ENCODE data around the gene NPIPB4. TPM values are rescaled to one million over a fixed set of nuclear protein-coding genes. Genes with fewer than 3 reads are reported as not detected.
"Not testable (repeated sequence)": the region's sequence is repeated elsewhere in the genome, so short reads cannot be mapped to it uniquely, and the experiment has no call there.

NPIPB4 gene
- total RNA-seq, 1 experiment from 2014 or later = 343 TPM

DNA sequence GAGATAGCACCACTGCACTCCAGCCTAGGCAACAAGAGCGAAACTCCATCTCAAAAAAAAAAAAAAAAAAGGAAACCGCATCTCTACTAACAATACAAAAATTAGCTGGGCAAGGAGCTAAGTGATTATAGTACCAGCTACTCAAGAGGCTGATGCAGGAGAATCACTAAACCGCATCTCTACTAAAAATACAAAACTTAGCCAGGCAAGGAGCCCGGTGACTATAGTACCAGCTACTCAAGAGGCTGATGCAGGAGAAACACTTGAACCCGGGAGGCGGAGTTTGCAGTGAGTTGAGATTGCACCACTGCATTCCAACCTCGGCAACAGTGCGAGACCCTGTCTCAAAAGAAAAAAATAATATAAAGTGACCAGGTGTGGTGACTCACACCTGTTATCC is 27.6 kb downstream of the NPIPB4 start:
- H3K36me3 ChIP-seq (ENCODE audit: low read depth); DNase-seq; H3K9me2 ChIP-seq (ENCODE audit: insufficient read depth); BruUV-seq (replicated peaks); H3K27me3 ChIP-seq (ENCODE audit: insufficient read depth, low read depth); H3F3A ChIP-seq (ENCODE audit: insufficient read depth, low read depth); CTCF ChIA-PET; H3K79me2 ChIP-seq (ENCODE audit: low read depth); H2AFZ ChIP-seq; POLR2A ChIA-PET (ENCODE audit: unreplicated experiment); H3K4me1 ChIP-seq (replicated peaks; ENCODE audit: insufficient read depth); H3K4me2 ChIP-seq; intact Hi-C loops (cut with micrococcal nuclease; ENCODE audit: unreplicated experiment); H3K9me3 ChIP-seq (ENCODE audit: insufficient read depth, low read depth); H3K4me3 ChIP-seq; H3K27ac ChIP-seq; H4K20me1 ChIP-seq (ENCODE audit: insufficient read depth): not testable (repeated sequence)

DNA sequence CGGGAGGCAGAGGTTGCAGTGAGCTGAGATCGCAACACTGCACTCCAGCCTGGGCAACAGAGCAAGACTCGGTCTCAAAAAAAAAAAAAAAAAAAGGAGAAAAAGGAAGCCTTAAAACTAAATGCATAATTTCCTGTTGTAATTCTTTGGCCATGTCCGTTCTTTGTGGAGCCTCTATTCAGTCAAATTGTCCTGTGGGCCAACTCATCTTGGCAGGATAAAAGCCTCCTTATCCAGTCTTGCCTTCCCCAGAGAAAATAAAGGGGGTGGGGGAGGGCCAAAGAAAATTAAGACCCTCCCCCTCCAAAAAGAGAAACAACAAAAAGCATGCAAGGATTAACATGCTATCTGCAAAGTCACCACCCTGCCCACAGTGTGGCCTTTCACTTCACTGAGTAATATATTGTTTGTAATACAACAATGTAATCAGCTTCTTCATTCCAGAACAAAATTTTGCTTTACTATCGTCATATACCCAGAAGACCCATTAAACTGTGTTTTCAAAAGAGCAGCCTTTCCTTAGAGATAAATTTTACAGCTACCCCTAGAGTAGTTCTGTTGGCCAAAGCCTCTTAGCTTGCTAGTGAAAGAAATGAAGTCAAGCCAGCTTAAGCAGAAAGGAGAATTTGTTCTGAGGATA is 31.4 kb downstream of the NPIPB4 start:
- BruUV-seq (replicated peaks); H3K79me2 ChIP-seq (ENCODE audit: low read depth); H3K4me2 ChIP-seq; H3K36me3 ChIP-seq (ENCODE audit: low read depth); H3F3A ChIP-seq (ENCODE audit: insufficient read depth, low read depth); H3K27me3 ChIP-seq (ENCODE audit: insufficient read depth, low read depth); H3K9me2 ChIP-seq (ENCODE audit: insufficient read depth); H3K9me3 ChIP-seq (ENCODE audit: insufficient read depth, low read depth); H4K20me1 ChIP-seq (ENCODE audit: insufficient read depth); POLR2A ChIA-PET (ENCODE audit: unreplicated experiment); H2AFZ ChIP-seq; CTCF ChIA-PET; DNase-seq; H3K4me3 ChIP-seq; H3K4me1 ChIP-seq (replicated peaks; ENCODE audit: insufficient read depth); intact Hi-C loops (cut with micrococcal nuclease; ENCODE audit: unreplicated experiment); H3K27ac ChIP-seq: not testable (repeated sequence)

DNA sequence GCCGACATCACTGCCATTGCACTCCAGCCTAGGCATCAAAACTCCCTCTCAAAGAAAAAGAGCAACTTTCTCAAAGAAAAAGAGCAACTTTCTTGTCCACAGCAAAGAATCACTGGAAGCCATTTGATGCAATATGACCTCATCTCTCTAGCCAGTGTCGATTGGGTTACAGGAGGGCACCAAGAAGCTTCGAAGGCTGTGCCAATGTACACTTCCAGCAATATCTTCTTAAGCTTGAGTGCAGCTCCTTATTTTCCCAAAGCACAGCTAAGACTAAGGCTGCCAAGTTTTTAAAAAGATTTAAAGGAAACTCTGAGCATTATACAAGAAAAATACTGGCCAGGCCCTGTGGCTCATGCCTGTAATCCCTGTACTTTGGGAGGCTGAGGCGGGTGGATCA is 32.0 kb downstream of the NPIPB4 start:
- H3K27ac ChIP-seq; H3K9me3 ChIP-seq (ENCODE audit: insufficient read depth, low read depth); H3K4me1 ChIP-seq (replicated peaks; ENCODE audit: insufficient read depth); H3K36me3 ChIP-seq (ENCODE audit: low read depth); H2AFZ ChIP-seq; intact Hi-C loops (cut with micrococcal nuclease; ENCODE audit: unreplicated experiment); H4K20me1 ChIP-seq (ENCODE audit: insufficient read depth); BruUV-seq (replicated peaks); H3K79me2 ChIP-seq (ENCODE audit: low read depth); H3K4me2 ChIP-seq; H3K9me2 ChIP-seq (ENCODE audit: insufficient read depth); H3K27me3 ChIP-seq (ENCODE audit: insufficient read depth, low read depth); H3K4me3 ChIP-seq; CTCF ChIA-PET; H3F3A ChIP-seq (ENCODE audit: insufficient read depth, low read depth); DNase-seq; POLR2A ChIA-PET (ENCODE audit: unreplicated experiment): not testable (repeated sequence)

DNA sequence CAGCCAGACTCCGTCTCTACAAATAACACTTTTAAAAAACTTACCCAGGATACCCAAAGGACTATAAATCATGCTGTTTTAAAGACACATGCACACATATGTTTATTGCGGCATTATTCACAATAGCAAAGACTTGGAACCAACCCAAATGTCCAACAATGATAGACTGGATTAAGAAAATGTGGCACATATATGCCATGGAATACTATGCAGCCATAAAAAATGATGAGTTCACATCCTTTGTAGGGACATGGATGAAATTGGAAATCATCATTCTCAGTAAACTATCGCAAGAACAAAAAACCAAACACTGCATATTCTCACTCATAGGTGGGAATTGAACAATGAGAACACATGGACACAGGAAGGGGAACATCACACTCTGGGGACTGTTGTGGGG is 34.3 kb downstream of the NPIPB4 start:
- H3K27ac ChIP-seq; H3K4me2 ChIP-seq; H3F3A ChIP-seq (ENCODE audit: insufficient read depth, low read depth); POLR2A ChIA-PET (ENCODE audit: unreplicated experiment); H3K9me2 ChIP-seq (ENCODE audit: insufficient read depth); H3K9me3 ChIP-seq (ENCODE audit: insufficient read depth, low read depth); intact Hi-C loops (cut with micrococcal nuclease; ENCODE audit: unreplicated experiment); H3K27me3 ChIP-seq (ENCODE audit: insufficient read depth, low read depth); H4K20me1 ChIP-seq (ENCODE audit: insufficient read depth); H2AFZ ChIP-seq; H3K4me3 ChIP-seq; BruUV-seq (replicated peaks); H3K4me1 ChIP-seq (replicated peaks; ENCODE audit: insufficient read depth); H3K36me3 ChIP-seq (ENCODE audit: low read depth); DNase-seq; CTCF ChIA-PET; H3K79me2 ChIP-seq (ENCODE audit: low read depth): not testable (repeated sequence)

DNA sequence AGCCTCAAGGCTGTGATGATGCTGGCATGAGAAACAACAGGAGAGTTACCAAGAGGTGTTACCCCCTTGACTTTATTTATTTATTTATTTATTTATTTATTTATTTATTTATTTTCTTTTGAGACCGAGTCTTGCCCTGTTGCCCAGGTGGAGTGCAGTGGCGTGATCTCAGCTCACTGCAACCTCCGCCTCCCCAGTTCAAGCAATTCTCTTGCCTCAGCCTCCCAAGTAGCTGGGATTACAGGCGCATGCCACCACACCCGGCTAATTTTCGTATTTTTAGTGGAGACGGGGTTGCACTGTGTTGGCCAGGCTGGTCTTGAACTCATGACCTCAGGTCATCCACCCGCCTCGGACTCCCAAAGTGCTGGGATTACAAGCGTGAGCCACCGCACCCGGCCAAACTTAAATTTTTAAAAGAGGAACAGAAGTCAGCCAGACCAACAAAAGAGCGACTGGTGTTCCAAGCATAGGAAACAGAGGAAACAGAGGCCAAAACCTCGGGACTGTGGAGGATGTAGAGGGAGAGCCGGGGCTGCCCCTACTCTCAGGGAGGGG is 36.6 kb downstream of the NPIPB4 start:
- H3K4me1 ChIP-seq (replicated peaks; ENCODE audit: insufficient read depth); BruUV-seq (replicated peaks); H3F3A ChIP-seq (ENCODE audit: insufficient read depth, low read depth); DNase-seq; H4K20me1 ChIP-seq (ENCODE audit: insufficient read depth); H2AFZ ChIP-seq; H3K27ac ChIP-seq; H3K27me3 ChIP-seq (ENCODE audit: insufficient read depth, low read depth); H3K9me3 ChIP-seq (ENCODE audit: insufficient read depth, low read depth); POLR2A ChIA-PET (ENCODE audit: unreplicated experiment); intact Hi-C loops (cut with micrococcal nuclease; ENCODE audit: unreplicated experiment); H3K9me2 ChIP-seq (ENCODE audit: insufficient read depth); H3K36me3 ChIP-seq (ENCODE audit: low read depth); H3K79me2 ChIP-seq (ENCODE audit: low read depth): not testable (repeated sequence)
- peak overlapping the region; percentile 53; the same call in 1 of the 2 replicates for H3K4me3 ChIP-seq
- CTCF ChIA-PET = interaction anchor here (0.6 kb wide), 1 partner anchor 164 kb away, joined by 4 read pairs; no protein-coding TSS in a partner anchor
- H3K4me2 ChIP-seq = peak overlapping the region; percentile 74

DNA sequence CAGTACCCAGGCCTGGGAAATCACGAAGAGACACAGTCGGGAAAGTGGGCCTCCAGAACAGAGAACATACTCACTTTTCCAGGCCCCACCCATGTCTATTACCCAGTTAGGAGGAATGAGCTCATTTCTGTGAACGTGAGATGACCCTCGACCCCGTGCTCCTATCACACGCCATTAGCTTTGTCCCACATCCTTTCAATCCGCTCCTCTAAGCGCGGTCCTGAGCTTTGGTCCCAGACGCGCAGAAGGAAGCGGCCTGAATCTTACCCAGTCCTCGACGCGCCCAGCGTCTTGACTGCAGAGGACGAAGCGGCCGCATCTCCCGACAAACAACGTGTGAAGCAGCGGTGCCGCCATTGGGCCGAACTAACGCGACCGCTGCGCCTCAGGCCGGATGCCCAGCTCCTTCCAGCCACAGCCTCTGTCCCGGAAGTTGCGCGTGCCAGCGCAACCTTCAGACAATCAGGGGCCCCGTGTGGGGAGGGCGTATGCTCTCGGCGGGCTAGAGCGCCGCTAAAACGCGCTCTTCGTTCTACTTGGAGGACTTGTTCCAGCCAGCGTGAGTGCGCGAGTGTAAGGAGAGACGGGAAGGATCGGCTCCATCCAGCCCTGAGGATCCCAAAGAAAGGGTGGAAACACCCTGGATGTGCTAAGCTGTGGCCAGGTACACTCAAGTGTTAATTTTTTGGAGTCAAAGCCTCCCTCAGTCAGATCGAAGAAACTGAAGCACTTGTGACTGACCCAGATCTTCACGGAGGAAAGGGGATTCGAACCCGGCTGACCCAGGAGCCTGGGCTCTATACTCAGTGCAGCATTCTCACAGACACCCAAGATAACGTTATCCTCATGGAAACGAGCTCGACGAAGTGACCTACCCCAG is 37.3 kb downstream of the NPIPB4 start:
- H3K9me3 ChIP-seq (ENCODE audit: insufficient read depth, low read depth); intact Hi-C loops (cut with micrococcal nuclease; ENCODE audit: unreplicated experiment); H3K4me1 ChIP-seq (replicated peaks; ENCODE audit: insufficient read depth); H3K9me2 ChIP-seq (ENCODE audit: insufficient read depth); POLR2A ChIA-PET (ENCODE audit: unreplicated experiment); H3K36me3 ChIP-seq (ENCODE audit: low read depth); H3K27me3 ChIP-seq (ENCODE audit: insufficient read depth, low read depth); H3K79me2 ChIP-seq (ENCODE audit: low read depth); H3F3A ChIP-seq (ENCODE audit: insufficient read depth, low read depth); H4K20me1 ChIP-seq (ENCODE audit: insufficient read depth): not testable (repeated sequence)
- H3K4me2 ChIP-seq = peak overlapping the region; percentile 74
- H3K27ac ChIP-seq = peak overlapping the region; percentile 19; the same call in 1 of the 2 replicates
- BruUV-seq (replicated peaks) = TSS peak; percentile 82
- CTCF ChIA-PET = interaction anchor here (0.6 to 0.9 kb wide), 2 partner anchors 108 to 115 kb away, joined by 3 to 5 read pairs; no protein-coding TSS in a partner anchor
- H2AFZ ChIP-seq = peak overlapping the region; percentile 73
- peak overlapping the region; percentile 53 for H3K4me3 ChIP-seq
- peak; percentile 42 to 59 for DNase-seq

DNA sequence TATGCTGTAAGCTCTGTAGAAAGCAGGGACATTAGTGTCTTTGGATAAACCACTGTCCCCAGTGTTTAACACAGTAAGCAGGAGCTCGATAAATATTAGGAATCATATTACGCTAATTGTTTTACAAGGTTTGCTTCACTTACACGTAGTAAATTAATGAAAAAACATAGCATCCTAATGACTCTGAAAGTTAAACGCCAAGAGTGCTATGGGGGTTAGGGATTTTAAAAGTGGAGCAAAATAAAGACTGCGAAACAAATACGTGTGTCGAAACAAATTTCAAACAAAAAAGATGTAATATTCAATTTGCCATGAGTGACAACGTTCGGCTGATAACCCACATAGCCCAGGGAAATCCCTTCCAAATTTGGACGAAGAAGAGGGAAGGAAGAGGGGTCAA is 37.9 kb downstream of the NPIPB4 start:
- intact Hi-C loops (cut with micrococcal nuclease; ENCODE audit: unreplicated experiment); H3K9me2 ChIP-seq (ENCODE audit: insufficient read depth); POLR2A ChIA-PET (ENCODE audit: unreplicated experiment); H3K79me2 ChIP-seq (ENCODE audit: low read depth); DNase-seq; H3K9me3 ChIP-seq (ENCODE audit: insufficient read depth, low read depth); H2AFZ ChIP-seq; H3K36me3 ChIP-seq (ENCODE audit: low read depth); H3K27me3 ChIP-seq (ENCODE audit: insufficient read depth, low read depth); H3F3A ChIP-seq (ENCODE audit: insufficient read depth, low read depth); H3K4me1 ChIP-seq (replicated peaks; ENCODE audit: insufficient read depth); H4K20me1 ChIP-seq (ENCODE audit: insufficient read depth); BruUV-seq (replicated peaks); H3K27ac ChIP-seq: not testable (repeated sequence)
- peak overlapping the region; percentile 74 for H3K4me2 ChIP-seq
- CTCF ChIA-PET = interaction anchor here (0.6 to 0.9 kb wide), 2 partner anchors 107 to 116 kb away, joined by 3 to 5 read pairs; no protein-coding TSS in a partner anchor
- H3K4me3 ChIP-seq = peak overlapping the region; percentile 53; the same call in 1 of the 2 replicates
